ENCODE results near the gene MYEOV. TPM values are rescaled to one million over a fixed set of nuclear protein-coding genes. Genes with fewer than 3 reads are reported as not detected.

Gene MYEOV
- total RNA-seq, 1 experiment from 2014 or later, result 0.22 TPM

DNA sequence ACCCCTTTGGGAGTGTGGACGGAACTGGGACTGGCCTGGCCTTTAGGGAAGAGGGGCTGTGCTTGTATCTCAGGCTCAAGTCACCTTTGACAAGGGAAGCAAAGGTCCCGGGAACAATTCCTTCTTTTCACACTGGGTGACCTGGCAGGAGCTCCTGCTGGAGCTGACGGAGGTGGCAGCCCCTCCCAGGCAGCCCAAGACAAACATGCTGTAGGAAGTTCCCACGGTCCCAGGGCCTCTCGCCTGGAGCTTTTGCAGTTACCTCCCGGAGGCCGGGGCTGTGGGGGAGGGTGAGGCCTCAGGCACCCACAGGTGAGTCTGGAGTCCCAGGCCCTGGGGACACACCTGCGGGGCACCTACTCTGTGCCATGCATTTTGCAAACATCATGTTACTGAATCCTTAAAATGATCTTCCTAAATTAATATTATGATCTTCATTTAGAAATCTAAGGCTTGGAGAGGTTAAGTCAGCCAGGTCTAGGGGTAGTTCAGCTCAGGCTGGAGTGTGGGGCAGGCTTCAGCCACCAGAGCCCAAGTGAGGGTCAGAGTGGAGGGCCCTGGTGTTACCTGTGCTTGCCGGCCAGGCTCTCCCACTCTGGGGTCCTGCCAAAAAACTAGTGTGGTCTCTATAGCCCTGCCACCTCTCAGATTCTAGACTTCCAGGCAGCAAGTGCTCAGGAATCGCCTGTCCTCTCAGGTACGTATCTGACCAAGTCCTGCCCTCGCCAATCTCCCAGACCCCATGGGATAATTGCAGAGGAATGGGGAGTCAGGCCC is 15.7 kb upstream of the MYEOV start:
- no peak overlapping the region for H3K27ac Mint-ChIP-seq
- WGBS (ENCODE audit: extremely low coverage, insufficient read length, low lambda C conversion rate), result no CpG with 5 or more reads among the region's 12 CpGs
- H3K79me2 ChIP-seq (ENCODE audit: insufficient read depth, low read length), result no peaks in the 10 kb centered on the region
- no peak overlapping the region for H2BK12ac ChIP-seq (ENCODE audit: insufficient read length, low read depth, low read length)
- no peak overlapping the region for H3K27ac ChIP-seq (ENCODE audit: insufficient read length, low read depth, low read length)
- no peak for DNase-seq
- H3K14ac ChIP-seq (ENCODE audit: insufficient read depth, low read length), result no peak overlapping the region
- no peaks in the 10 kb centered on the region for H3K9me3 ChIP-seq (ENCODE audit: control insufficient read depth, low read depth, low read length)
- no peak overlapping the region for H3K4ac ChIP-seq (ENCODE audit: low read depth, low read length)
- H2BK120ac ChIP-seq (ENCODE audit: low read depth, low read length, poor library complexity, severe bottlenecking), result no peak overlapping the region
- H3K27me3 ChIP-seq (ENCODE audit: insufficient read depth, low read length), result no peaks in the 10 kb centered on the region
- H3K4me1 ChIP-seq (ENCODE audit: insufficient read depth, low read length), result no peaks in the 10 kb centered on the region
- H3K27me3 Mint-ChIP-seq (ENCODE audit: low read depth), result peaks cover 4% of the 10 kb centered on the region
- no peaks in the 10 kb centered on the region for H3K9me3 Mint-ChIP-seq
- H4K20me1 ChIP-seq (ENCODE audit: control insufficient read depth, insufficient read depth, insufficient read length), result no peaks in the 10 kb centered on the region
- H2BK15ac ChIP-seq (ENCODE audit: low read depth, low read length), result no peak overlapping the region
- no peak overlapping the region for H2AFZ ChIP-seq (ENCODE audit: low read length)
- H4K91ac ChIP-seq (ENCODE audit: insufficient read length, low read depth, low read length), result no peak overlapping the region
- H3K4me3 Mint-ChIP-seq, result no peak overlapping the region
- H3K18ac ChIP-seq (ENCODE audit: insufficient read length, low read depth, low read length), result no peak overlapping the region
- no peak overlapping the region for H2AK5ac ChIP-seq (ENCODE audit: insufficient read length, low read length)
- no peaks in the 10 kb centered on the region for H3K23me2 ChIP-seq (ENCODE audit: insufficient read length, low read depth, low read length, poor library complexity, severe bottlenecking)
- no peak overlapping the region for H2BK5ac ChIP-seq (ENCODE audit: insufficient read length, low read length)
- H3K36me3 Mint-ChIP-seq (ENCODE audit: insufficient read depth in 1 of 3, low read depth in 3 of 3), result no peaks in the 10 kb centered on the region
- H3T11ph ChIP-seq (ENCODE audit: low read length), result no peak overlapping the region
- H3K9ac ChIP-seq (ENCODE audit: extremely low read depth, insufficient read length, low read length), result no peak overlapping the region
- H4K5ac ChIP-seq (ENCODE audit: insufficient read length, low read depth, low read length), result no peak overlapping the region
- H3K79me1 ChIP-seq (ENCODE audit: insufficient read depth, low read depth, low read length, poor library complexity, severe bottlenecking), result no peaks in the 10 kb centered on the region
- TF ChIP-seq CTCF (conservative IDR thresholded peaks at IDR 0.05), result no peak
- no peak overlapping the region for H3K23ac ChIP-seq (ENCODE audit: insufficient read length, low read depth, low read length)
- peaks cover 3 to 8% of the 10 kb centered on the region in 2 experiments; a peak in 2 of 4 replicates for H3K4me1 Mint-ChIP-seq
- H4K8ac ChIP-seq (replicated peaks; ENCODE audit: insufficient read length, low read depth, low read length), result no peak overlapping the region
- H3K4me2 ChIP-seq (ENCODE audit: insufficient read depth, insufficient read length, low read length), result no peak overlapping the region
- H2BK20ac ChIP-seq (ENCODE audit: low read depth, low read length, poor library complexity, severe bottlenecking), result no peak overlapping the region
- no peak overlapping the region for H3K56ac ChIP-seq (ENCODE audit: insufficient read length, low read depth, low read length)

All from H9 (cell line).